Measurements from ENCODE around the gene FABP1.

DNA sequence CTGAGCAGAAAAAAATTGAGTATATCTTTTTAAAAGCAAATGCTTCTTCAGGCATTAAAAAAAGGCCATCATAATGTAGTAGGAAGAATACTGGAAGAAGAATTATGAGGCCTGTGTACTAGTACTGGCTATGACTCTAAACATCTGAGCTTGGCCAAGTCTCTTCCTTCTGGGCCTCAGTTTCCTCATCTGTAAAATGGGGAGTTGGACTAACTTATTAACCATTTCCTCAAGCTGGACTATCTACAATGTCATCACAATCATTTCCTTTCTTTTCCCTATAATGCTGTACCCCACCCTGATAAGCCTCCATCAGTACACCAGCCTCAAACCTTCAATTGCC lies 29.3 kb downstream of the FABP1 start:
- TF ChIP-seq, protein P1, sequence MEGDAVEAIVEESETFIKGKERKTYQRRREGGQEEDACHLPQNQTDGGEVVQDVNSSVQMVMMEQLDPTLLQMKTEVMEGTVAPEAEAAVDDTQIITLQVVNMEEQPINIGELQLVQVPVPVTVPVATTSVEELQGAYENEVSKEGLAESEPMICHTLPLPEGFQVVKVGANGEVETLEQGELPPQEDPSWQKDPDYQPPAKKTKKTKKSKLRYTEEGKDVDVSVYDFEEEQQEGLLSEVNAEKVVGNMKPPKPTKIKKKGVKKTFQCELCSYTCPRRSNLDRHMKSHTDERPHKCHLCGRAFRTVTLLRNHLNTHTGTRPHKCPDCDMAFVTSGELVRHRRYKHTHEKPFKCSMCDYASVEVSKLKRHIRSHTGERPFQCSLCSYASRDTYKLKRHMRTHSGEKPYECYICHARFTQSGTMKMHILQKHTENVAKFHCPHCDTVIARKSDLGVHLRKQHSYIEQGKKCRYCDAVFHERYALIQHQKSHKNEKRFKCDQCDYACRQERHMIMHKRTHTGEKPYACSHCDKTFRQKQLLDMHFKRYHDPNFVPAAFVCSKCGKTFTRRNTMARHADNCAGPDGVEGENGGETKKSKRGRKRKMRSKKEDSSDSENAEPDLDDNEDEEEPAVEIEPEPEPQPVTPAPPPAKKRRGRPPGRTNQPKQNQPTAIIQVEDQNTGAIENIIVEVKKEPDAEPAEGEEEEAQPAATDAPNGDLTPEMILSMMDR (IDR thresholded peaks at IDR 0.05; ENCODE audit: low read length), result no peak
- TF ChIP-seq EZH2 (optimal IDR thresholded peaks at IDR 0.05; ENCODE audit: low read depth, low read length) (no peak), EZH2phosphoT487 (IDR thresholded peaks at IDR 0.05; ENCODE audit: low read length) (no peak)

All from MM.1S (cell line).